NOMO-1 treated with DMSO at 0.1 percent for 48 hours (cell line): ENCODE measurements around the gene TTLL3.

Experiments
- DNase-seq: peaks from one replicate; lab custom pipeline; 2025; ENCODE audit not compliant: unreplicated experiment; lab: John Stamatoyannopoulos, UW

Gene TTLL3

DNA sequence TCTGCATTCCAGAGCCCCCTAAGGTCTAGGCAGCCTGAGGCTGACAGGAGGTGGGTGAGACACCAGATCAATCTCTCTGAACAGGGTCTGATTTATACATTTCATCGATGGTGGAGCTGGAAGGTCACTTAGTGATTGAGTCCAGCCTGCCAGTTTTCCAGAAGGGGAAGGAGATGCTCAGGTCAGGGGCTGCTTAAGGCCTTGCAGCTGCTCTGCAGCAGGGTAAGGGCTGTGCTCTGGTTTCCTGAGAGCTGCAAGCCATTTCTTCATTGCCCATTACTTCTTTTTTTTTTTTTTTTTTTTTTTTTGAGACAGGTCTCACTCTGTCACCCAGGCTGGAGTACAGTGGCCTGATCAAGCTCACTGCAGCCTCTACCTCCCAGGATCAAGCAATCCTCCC is 28.5 kb upstream of the TTLL3 start:
- peak; percentile 19 for DNase-seq

- no peak for DNase-seq
Observed at GRCh38 chr3:9781978-9782603, 28.0 kb upstream of the TTLL3 start.

GRCh38 chr3:9782770-9783169 is 27.3 kb upstream of the TTLL3 start:
- peak; percentile 19 for DNase-seq

GRCh38 chr3:9783954-9784353 is 26.1 kb upstream of the TTLL3 start:
- DNase-seq = no peak

DNA sequence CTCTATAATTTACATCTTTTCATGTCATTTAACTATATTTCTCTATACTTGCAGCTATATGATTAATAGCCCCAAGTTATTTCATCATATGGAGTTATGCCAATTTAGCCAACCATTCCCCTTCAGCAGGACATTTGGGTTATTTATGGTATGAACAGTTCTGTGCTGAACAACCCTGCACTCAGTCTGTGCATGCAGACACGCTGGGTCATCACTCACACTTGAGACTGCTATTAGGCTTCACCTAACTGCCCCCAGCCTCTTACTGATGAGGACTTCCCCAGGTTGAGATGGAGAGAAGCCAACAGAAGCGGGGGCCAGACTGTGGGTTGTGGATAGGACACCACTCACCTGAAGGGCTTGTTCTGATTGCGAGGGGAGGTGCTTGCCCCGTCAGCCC is 25.1 kb upstream of the TTLL3 start:
- peak; percentile 13 for DNase-seq

- DNase-seq = no peak
Observed at GRCh38 chr3:9785602-9786001, 24.5 kb upstream of the TTLL3 start.

DNA sequence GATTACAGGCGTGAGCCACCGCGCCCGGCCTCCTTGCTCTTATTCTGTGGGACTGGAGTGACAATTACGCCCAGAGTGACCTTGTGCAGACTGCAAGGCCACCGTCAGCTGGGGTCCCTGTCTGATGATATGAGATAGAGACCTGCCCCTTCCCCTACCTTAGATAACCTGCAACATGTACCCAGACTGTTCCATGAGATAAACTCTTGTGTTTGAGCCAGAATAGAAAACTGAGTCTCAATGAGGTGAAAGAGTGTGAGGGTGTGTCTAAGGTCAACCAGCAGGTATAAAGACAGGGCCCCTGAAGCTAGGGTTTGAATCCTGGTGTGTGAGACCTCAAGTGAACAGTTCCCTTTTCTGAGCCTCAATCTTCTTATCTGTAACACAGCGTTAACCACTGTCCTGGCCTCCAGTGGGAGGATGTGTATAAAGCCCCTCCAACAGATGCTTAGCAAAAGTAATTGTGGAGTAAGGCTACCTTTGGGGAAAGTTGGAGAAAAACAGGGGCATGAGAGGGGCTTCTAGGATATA is 23.8 kb upstream of the TTLL3 start:
- DNase-seq = no peak

DNA sequence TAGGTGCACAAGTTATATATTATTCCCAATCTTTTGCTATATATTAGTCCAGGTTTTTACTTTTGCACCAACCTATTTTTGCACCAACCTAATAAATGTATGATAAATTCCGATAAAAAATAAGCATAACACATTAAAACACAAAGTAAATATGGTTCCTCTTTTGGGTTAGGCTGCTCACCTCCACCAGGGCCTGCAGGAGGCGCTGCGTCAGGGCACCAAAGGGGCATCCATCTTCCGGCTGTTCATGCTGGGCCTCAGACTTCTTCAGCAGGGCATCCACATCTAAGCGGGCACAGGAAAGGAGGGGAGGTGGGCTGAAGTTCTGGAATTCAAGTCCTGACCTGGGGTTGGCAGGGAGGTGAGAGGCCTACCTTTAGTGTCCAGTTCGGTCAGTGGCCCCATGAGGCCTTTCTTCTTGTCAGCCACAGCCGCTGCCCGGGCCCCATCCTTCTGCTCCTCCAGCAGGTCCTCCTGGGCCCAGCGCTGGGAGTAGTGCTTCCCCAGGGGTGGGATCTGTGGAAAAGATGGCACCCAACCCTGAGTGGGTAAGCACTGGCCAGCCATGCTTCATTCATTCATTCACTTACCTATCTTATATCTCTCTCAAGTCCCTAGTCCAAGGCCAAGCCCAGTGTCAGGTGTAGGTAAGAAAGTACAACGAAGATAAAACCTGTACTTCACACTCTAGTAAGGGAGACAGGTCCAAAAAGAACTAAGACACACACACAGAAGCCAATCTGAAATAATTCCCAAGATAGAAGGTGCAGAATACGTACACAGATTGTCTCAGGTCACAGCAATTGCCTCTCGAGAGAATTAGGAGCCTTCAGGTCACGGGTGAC is 23.0 kb upstream of the TTLL3 start:
- DNase-seq = peak; percentile 18

- no peak for DNase-seq
Observed at GRCh38 chr3:9787714-9788113, 22.3 kb upstream of the TTLL3 start.

GRCh38 chr3:9791127-9791526 is 18.9 kb upstream of the TTLL3 start:
- no peak for DNase-seq

- no peak for DNase-seq
Observed at GRCh38 chr3:9791790-9792404, 18.2 kb upstream of the TTLL3 start.

- DNase-seq = peak; percentile 97
Observed at GRCh38 chr3:9792405-9793160, 17.5 kb upstream of the TTLL3 start, which contains the start of the genes ARPC4 and TADA3. ARPC4 (plus strand) TSS chr3:9793082; CDS start chr3:9793122, 40 bp downstream. TADA3 (minus strand) TSS chr3:9792473; CDS start chr3:9791466, 1,007 bp downstream.

GRCh38 chr3:9793161-9793781 is 16.8 kb upstream of the TTLL3 start:
- peak; percentile 73 for DNase-seq

DNA sequence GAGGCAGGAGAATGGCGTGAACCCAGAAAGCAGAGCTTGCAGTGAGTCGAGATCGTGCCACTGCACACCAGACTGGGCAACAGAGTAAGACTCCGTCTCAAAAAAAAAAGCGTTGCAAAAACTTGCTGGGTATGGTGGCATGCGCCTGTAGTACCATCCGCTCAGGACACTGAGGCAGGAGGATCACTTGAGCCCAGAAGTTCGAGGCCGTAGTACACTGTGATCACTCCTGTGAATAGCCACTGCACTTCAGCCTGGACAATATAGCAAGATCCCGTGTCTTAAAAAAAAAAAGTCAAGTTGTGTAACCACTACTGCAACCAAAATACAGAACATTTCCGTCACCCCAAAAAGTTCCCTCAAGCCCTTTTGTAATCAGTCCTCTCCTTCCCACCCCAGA is 15.7 kb upstream of the TTLL3 start:
- DNase-seq = no peak

- DNase-seq = peak; percentile 51
Observed at GRCh38 chr3:9795207-9795606, 14.9 kb upstream of the TTLL3 start.

- DNase-seq = no peak
Observed at GRCh38 chr3:9797196-9797945, 12.7 kb upstream of the TTLL3 start.

DNA sequence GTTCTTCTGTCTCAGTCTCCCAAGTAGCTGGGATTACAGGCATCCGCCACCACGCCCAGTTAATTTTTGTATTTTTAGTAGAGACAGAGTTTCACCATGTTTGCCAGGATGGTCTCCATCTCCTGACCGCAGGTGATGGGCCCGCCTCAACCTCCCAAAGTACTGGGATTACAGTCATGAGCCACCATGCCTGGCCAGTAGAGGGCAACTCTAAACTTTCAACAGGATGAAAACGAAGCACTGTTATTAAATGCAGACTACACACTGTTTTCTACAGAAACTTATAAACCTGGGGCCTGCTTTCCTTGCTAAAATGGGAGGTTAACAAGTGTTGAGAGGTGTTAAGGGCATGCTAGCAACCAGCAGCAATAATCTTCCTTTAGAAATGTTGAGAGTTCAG is 9.5 kb upstream of the TTLL3 start:
- no peak for DNase-seq

- DNase-seq = no peak
Observed at GRCh38 chr3:9803494-9803893, 6.6 kb upstream of the TTLL3 start.

DNA sequence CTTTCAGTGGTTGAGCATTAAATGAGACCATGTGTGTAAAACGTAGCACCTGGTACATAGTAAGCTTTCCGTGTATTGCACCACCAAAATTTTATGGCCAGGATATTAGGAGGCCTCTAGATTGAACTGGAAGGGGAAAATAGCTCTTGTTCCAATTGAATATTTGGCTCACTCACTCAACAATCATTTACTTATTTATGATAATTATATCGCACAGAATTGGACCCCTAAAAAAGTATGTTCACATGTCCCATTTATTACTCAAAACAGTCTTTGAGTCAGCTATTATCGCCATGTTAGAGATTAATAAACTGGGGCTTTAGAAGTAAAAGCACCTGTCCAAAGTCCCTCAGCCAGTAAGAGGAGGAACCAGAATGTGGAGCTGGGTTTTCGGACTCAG is 5.1 kb upstream of the TTLL3 start:
- no peak for DNase-seq

DNA sequence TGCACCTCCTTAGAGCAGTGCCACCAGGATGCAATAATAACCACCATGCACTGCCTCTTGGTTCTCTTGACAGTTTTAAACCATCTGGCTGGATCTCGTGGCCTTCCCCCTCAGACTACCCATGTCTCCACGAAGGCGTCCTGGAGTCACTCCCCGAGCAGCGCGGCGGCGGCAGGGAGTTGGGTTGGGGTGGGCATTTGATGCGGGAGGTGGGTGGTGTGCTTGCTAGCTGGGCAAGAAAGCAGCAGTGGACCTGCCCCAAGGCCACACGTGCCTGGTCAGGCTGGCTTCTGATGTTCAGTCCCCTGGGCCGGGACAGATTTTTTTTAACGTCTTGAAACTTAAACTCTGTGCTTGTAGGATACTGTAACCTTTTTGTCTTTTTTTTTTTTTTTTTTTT is 3.9 kb upstream of the TTLL3 start:
- DNase-seq = no peak
